Measurements from ENCODE around the gene CAMK2N2. TPM values are rescaled to one million over a fixed set of nuclear protein-coding genes. Genes with fewer than 3 reads are reported as not detected.

The CAMK2N2 gene
- total and polyA plus RNA-seq, 2 of the 4 experiments (the other 2 are of a cell fraction) = 0.34 TPM; not detected in 1

- H2AK9ac ChIP-seq (replicated peaks; ENCODE audit: low read depth, low read length, poor library complexity) = no peak overlapping the region
- no peak overlapping the region for H3K9ac ChIP-seq (ENCODE audit: low read depth, low read length)
- dilution Hi-C loops (cut with HindIII; ENCODE audit: low sequenced_read_pairs, unreplicated experiment) = no loop called here
- TF ChIP-seq, protein P1, sequence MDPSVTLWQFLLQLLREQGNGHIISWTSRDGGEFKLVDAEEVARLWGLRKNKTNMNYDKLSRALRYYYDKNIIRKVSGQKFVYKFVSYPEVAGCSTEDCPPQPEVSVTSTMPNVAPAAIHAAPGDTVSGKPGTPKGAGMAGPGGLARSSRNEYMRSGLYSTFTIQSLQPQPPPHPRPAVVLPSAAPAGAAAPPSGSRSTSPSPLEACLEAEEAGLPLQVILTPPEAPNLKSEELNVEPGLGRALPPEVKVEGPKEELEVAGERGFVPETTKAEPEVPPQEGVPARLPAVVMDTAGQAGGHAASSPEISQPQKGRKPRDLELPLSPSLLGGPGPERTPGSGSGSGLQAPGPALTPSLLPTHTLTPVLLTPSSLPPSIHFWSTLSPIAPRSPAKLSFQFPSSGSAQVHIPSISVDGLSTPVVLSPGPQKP (IDR thresholded peaks at IDR 0.05; ENCODE audit: borderline replicate concordance, low read depth, low read length) = no peak
- no peak for TF ChIP-seq POLR2A (IDR thresholded peaks at IDR 0.05; ENCODE audit: low read depth, low read length)
- no peak for TF ChIP-seq RAD21 (IDR thresholded peaks at IDR 0.05; ENCODE audit: low read length)
- TF ChIP-seq CTCF (conservative IDR thresholded peaks at IDR 0.05; ENCODE audit: low read depth, low read length) = no peak
- no peak for TF ChIP-seq RFX5 (IDR thresholded peaks at IDR 0.05; ENCODE audit: low read depth, low read length)
- TF ChIP-seq CHD1 (IDR thresholded peaks at IDR 0.05; ENCODE audit: low read depth, low read length) = no peak
- no peak for TF ChIP-seq FOS (IDR thresholded peaks at IDR 0.05; ENCODE audit: low read depth, low read length)
- H4K20me1 ChIP-seq (ENCODE audit: insufficient read depth, low read length) = peaks cover 7% of the 10 kb centered on the region
- intact Hi-C loops (cut with micrococcal nuclease) = no loop called here
- no peak overlapping the region for H3K56ac ChIP-seq (ENCODE audit: extremely low read depth, insufficient read depth, low read length)
- POLR2A ChIA-PET (ENCODE audit: unreplicated experiment) = interaction anchor here (0.6 kb wide), 1 partner anchor 11 kb away, joined by 4 read pairs; no protein-coding TSS in a partner anchor
- H2BK120ac ChIP-seq (ENCODE audit: low read depth, low read length) = no peak overlapping the region
- H3K23ac ChIP-seq (ENCODE audit: low read depth, low read length) = no peak overlapping the region
- 59% methylated on average over 2 of the region's 7 CpGs; no CpG with 5 or more reads in 1 of the 2 experiments for WGBS, 2 experiments (ENCODE audit: extremely low coverage in 2 of 2, insufficient read length in 1 of 2)
- DNase-seq (no peak), ATAC-seq (ENCODE audit: low read depth) (no peak)
- H2AK5ac ChIP-seq (ENCODE audit: low read depth, low read length) = no peak overlapping the region
- H4K8ac ChIP-seq (ENCODE audit: low read depth in 2 of 2, low read length in 2 of 2) = no peak overlapping the region
- no TSS peak for BruUV-seq (replicated peaks)
- no peak overlapping the region for H3K14ac ChIP-seq (replicated peaks; ENCODE audit: low read depth, low read length)
- H3K9me3 ChIP-seq (ENCODE audit: control insufficient read depth, insufficient read depth, low read length) = no peaks in the 10 kb centered on the region
- no peak overlapping the region for H2BK20ac ChIP-seq (ENCODE audit: low read depth, low read length)
- no peak overlapping the region for H3K27ac ChIP-seq (ENCODE audit: insufficient read depth, low read length)
- H3K4me2 ChIP-seq (ENCODE audit: low read depth, low read length) = no peak overlapping the region
- no peak overlapping the region for H3K4me3 ChIP-seq (ENCODE audit: insufficient read depth, low read depth, low read length)
- no peak overlapping the region for H2AFZ ChIP-seq (replicated peaks; ENCODE audit: low read length, poor library complexity)
- 0 out of 2 replicates have a peak, but pooled peaks cover 3% of the 10 kb centered on the region for H3K9me1 ChIP-seq (ENCODE audit: insufficient read depth, low read length)
- H4K5ac ChIP-seq (ENCODE audit: low read depth, low read length) = no peak overlapping the region
- H2BK5ac ChIP-seq (ENCODE audit: low read depth, low read length, poor library complexity, severe bottlenecking) = no peak overlapping the region
- H3K4ac ChIP-seq (ENCODE audit: low read depth, low read length) = no peak overlapping the region
- no peak overlapping the region for H3K18ac ChIP-seq (ENCODE audit: low read depth, low read length)
- in situ Hi-C loops (cut with MboI; ENCODE audit: low sequenced_read_pairs) = no loop called here
- H3K27me3 ChIP-seq (ENCODE audit: control insufficient read depth, insufficient read depth, low read length) = peaks cover 24% of the 10 kb centered on the region
- H3K79me1 ChIP-seq (ENCODE audit: low read depth in 1 of 2, low read length in 2 of 2) = no peaks in the 10 kb centered on the region
- CTCF ChIA-PET = no interaction called here
- no peak overlapping the region for H4K91ac ChIP-seq (ENCODE audit: insufficient read depth, low read depth, low read length)
- peaks cover 2% of the 10 kb centered on the region for H3K36me3 ChIP-seq (ENCODE audit: control insufficient read depth, insufficient read depth, low read length)
- H3K4me1 ChIP-seq (ENCODE audit: control insufficient read depth, insufficient read depth, low read length) = no peaks in the 10 kb centered on the region
- H2BK15ac ChIP-seq (ENCODE audit: low read depth, low read length) = no peak overlapping the region
Measured at GRCh38 chr3:184237211-184237610, 24.1 kb downstream of the CAMK2N2 start.

Data from IMR-90 (cell line).